ENCODE data around the gene DHRSX. TPM values are rescaled to one million over a fixed set of nuclear protein-coding genes. Genes with fewer than 3 reads are reported as not detected.

The DHRSX gene
- total and polyA plus RNA-seq, 2 experiments from 2014 or later: 37.2 to 71.7 TPM

GRCh38 chrX:2418000-2418399 is 82.8 kb downstream of the DHRSX start:
- no peak overlapping the region for H3K4me3 ChIP-seq
- no peak for TF ChIP-seq EZH2 (IDR thresholded peaks at IDR 0.05; ENCODE audit: borderline replicate concordance)
- H3K4me1 ChIP-seq (ENCODE audit: insufficient read depth): no peaks in the 10 kb centered on the region
- WGBS (ENCODE audit: low lambda C conversion rate, missing lambda C conversion rate): 94% methylated on average over 2 of the region's 2 CpGs
- H3K36me3 ChIP-seq (replicated peaks; ENCODE audit: insufficient read depth, low read depth): no peaks in the 10 kb centered on the region
- H3K27me3 ChIP-seq: no peaks in the 10 kb centered on the region
- no peaks in the 10 kb centered on the region for H4K20me1 ChIP-seq (ENCODE audit: insufficient read depth, poor library complexity, severe bottlenecking)
- H3K4me2 ChIP-seq: no peak overlapping the region
- H3K27ac ChIP-seq: no peak overlapping the region
- peaks cover 21% of the 10 kb centered on the region for H3K79me2 ChIP-seq
- H2AFZ ChIP-seq: no peak overlapping the region
- H3K9me3 ChIP-seq (ENCODE audit: low read depth): no peaks in the 10 kb centered on the region
- no peaks in the 10 kb centered on the region for H3K9me2 ChIP-seq (replicated peaks; ENCODE audit: insufficient read depth)
- DNase-seq (ENCODE audit: low spot score): no peak

GRCh38 chrX:2416851-2417604 is 83.7 kb downstream of the DHRSX start:
- H3K4me1 ChIP-seq (ENCODE audit: insufficient read depth): no peaks in the 10 kb centered on the region
- H3K9me2 ChIP-seq (replicated peaks; ENCODE audit: insufficient read depth): no peaks in the 10 kb centered on the region
- peaks cover 21% of the 10 kb centered on the region for H3K79me2 ChIP-seq
- H3K27ac ChIP-seq: no peak overlapping the region
- no peak overlapping the region for H2AFZ ChIP-seq
- DNase-seq (ENCODE audit: low spot score): no peak
- no peaks in the 10 kb centered on the region for H3K36me3 ChIP-seq (replicated peaks; ENCODE audit: insufficient read depth, low read depth)
- TF ChIP-seq EZH2phosphoT487 (IDR thresholded peaks at IDR 0.05; ENCODE audit: low read depth, severe bottlenecking, unreplicated experiment): no peak
- TF ChIP-seq EZH2 (IDR thresholded peaks at IDR 0.05; ENCODE audit: borderline replicate concordance): no peak
- TF ChIP-seq, protein P1, sequence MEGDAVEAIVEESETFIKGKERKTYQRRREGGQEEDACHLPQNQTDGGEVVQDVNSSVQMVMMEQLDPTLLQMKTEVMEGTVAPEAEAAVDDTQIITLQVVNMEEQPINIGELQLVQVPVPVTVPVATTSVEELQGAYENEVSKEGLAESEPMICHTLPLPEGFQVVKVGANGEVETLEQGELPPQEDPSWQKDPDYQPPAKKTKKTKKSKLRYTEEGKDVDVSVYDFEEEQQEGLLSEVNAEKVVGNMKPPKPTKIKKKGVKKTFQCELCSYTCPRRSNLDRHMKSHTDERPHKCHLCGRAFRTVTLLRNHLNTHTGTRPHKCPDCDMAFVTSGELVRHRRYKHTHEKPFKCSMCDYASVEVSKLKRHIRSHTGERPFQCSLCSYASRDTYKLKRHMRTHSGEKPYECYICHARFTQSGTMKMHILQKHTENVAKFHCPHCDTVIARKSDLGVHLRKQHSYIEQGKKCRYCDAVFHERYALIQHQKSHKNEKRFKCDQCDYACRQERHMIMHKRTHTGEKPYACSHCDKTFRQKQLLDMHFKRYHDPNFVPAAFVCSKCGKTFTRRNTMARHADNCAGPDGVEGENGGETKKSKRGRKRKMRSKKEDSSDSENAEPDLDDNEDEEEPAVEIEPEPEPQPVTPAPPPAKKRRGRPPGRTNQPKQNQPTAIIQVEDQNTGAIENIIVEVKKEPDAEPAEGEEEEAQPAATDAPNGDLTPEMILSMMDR (IDR thresholded peaks at IDR 0.05; ENCODE audit: poor library complexity): no peak
- no peaks in the 10 kb centered on the region for H4K20me1 ChIP-seq (ENCODE audit: insufficient read depth, poor library complexity, severe bottlenecking)
- H3K4me3 ChIP-seq: no peak overlapping the region
- 100% methylated on average over 1 of the region's 1 CpG for WGBS (ENCODE audit: low lambda C conversion rate, missing lambda C conversion rate)
- H3K4me2 ChIP-seq: no peak overlapping the region
- no peaks in the 10 kb centered on the region for H3K9me3 ChIP-seq (ENCODE audit: low read depth)
- H3K27me3 ChIP-seq: no peaks in the 10 kb centered on the region

GRCh38 chrX:2414384-2414783 is 86.4 kb downstream of the DHRSX start:
- Histone ChIP-seq H3K4me3 (no peak overlapping the region), H3K9me2 (replicated peaks; ENCODE audit: insufficient read depth) (no peaks in the 10 kb centered on the region), H3K4me2 (no peak overlapping the region), H3K27ac (no peak overlapping the region), H3K4me1 (ENCODE audit: insufficient read depth) (peaks cover 8% of the 10 kb centered on the region), H3K79me2 (peaks cover 21% of the 10 kb centered on the region), H3K27me3 (no peaks in the 10 kb centered on the region), H4K20me1 (ENCODE audit: insufficient read depth, poor library complexity, severe bottlenecking) (no peaks in the 10 kb centered on the region), H3K36me3 (replicated peaks; ENCODE audit: insufficient read depth, low read depth) (no peaks in the 10 kb centered on the region), H3K9me3 (ENCODE audit: low read depth) (no peaks in the 10 kb centered on the region), H2AFZ (no peak overlapping the region)
- no peak for TF ChIP-seq EZH2phosphoT487 (IDR thresholded peaks at IDR 0.05; ENCODE audit: low read depth, severe bottlenecking, unreplicated experiment)
- no peak for TF ChIP-seq EZH2 (IDR thresholded peaks at IDR 0.05; ENCODE audit: borderline replicate concordance)
- TF ChIP-seq, protein P1 (IDR thresholded peaks at IDR 0.05; ENCODE audit: poor library complexity): no peak
- 100% methylated on average over 2 of the region's 2 CpGs for WGBS (ENCODE audit: low lambda C conversion rate, missing lambda C conversion rate)
- DNase-seq (ENCODE audit: low spot score): no peak

DNA sequence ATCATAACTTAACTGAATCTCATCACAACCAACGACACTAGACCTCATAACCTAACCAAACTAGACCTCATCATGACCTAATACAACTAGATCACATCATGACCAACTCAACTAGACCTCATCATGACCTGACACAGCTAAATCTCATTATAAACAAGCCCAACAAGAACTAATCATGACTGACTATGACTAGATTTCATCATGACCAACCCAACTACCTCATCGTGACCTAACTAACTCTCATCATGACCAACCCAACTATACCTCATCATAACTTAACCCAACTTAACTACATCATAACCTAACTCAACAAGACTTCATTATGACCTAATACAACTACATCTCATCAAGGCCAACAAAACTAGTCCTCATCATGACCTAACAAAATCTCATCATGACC is 86.8 kb downstream of the DHRSX start:
- H3K27me3 ChIP-seq: no peaks in the 10 kb centered on the region
- no peaks in the 10 kb centered on the region for H3K9me2 ChIP-seq (replicated peaks; ENCODE audit: insufficient read depth)
- WGBS (ENCODE audit: low lambda C conversion rate, missing lambda C conversion rate): 98% methylated on average over 2 of the region's 2 CpGs
- H3K4me2 ChIP-seq: no peak overlapping the region
- H3K27ac ChIP-seq: no peak overlapping the region
- peaks cover 21% of the 10 kb centered on the region for H3K79me2 ChIP-seq
- peaks cover 8% of the 10 kb centered on the region for H3K4me1 ChIP-seq (ENCODE audit: insufficient read depth)
- no peak for DNase-seq (ENCODE audit: low spot score)
- no peaks in the 10 kb centered on the region for H4K20me1 ChIP-seq (ENCODE audit: insufficient read depth, poor library complexity, severe bottlenecking)
- TF ChIP-seq EZH2 (IDR thresholded peaks at IDR 0.05; ENCODE audit: borderline replicate concordance) (no peak), EZH2phosphoT487 (IDR thresholded peaks at IDR 0.05; ENCODE audit: low read depth, severe bottlenecking, unreplicated experiment) (no peak)
- TF ChIP-seq, protein P1 (IDR thresholded peaks at IDR 0.05; ENCODE audit: poor library complexity): no peak
- H3K9me3 ChIP-seq (ENCODE audit: low read depth): no peaks in the 10 kb centered on the region
- no peaks in the 10 kb centered on the region for H3K36me3 ChIP-seq (replicated peaks; ENCODE audit: insufficient read depth, low read depth)
- no peak overlapping the region for H3K4me3 ChIP-seq
- H2AFZ ChIP-seq: no peak overlapping the region
